ENCODE measurements around the gene IL12RB1.
"Not testable (repeated sequence)": the region's sequence is repeated elsewhere in the genome, so short reads cannot be mapped to it uniquely, and the experiment has no call there.

Gene IL12RB1

GRCh38 chr19:18110609-18111232, 24.0 kb upstream of the IL12RB1 start:
- no peak for DNase-seq

- DNase-seq = no peak
Measured at GRCh38 chr19:18109733-18110608, 23.2 kb upstream of the IL12RB1 start.

- DNase-seq = no peak
Measured at GRCh38 chr19:18109341-18109732, 22.6 kb upstream of the IL12RB1 start.

GRCh38 chr19:18108897-18109296, 22.2 kb upstream of the IL12RB1 start:
- DNase-seq = no peak

GRCh38 chr19:18107235-18107634, 20.5 kb upstream of the IL12RB1 start:
- DNase-seq = no peak

GRCh38 chr19:18105259-18105658, 18.5 kb upstream of the IL12RB1 start:
- DNase-seq = not testable (repeated sequence)

- DNase-seq = no peak
Measured at GRCh38 chr19:18104793-18105131, 18.0 kb upstream of the IL12RB1 start.

GRCh38 chr19:18102916-18103542, 16.3 kb upstream of the IL12RB1 start:
- DNase-seq = no peak

GRCh38 chr19:18101268-18101667, 14.5 kb upstream of the IL12RB1 start:
- DNase-seq = no peak

GRCh38 chr19:18100710-18101109, 14.0 kb upstream of the IL12RB1 start:
- no peak for DNase-seq

- DNase-seq = no peak
Measured at GRCh38 chr19:18099623-18099995, 12.9 kb upstream of the IL12RB1 start.

GRCh38 chr19:18098891-18099622, 12.3 kb upstream of the IL12RB1 start:
- no peak for DNase-seq

- DNase-seq = no peak
Measured at GRCh38 chr19:18097993-18098890, 11.5 kb upstream of the IL12RB1 start.

- no peak for DNase-seq
Measured at GRCh38 chr19:18097217-18097992, 10.7 kb upstream of the IL12RB1 start, which contains the start of gene MAST3. TSS of gene MAST3 (plus strand) at chr19:18097778. CDS start at chr19:18097793, 15 bp downstream.

GRCh38 chr19:18096258-18096657, 9.5 kb upstream of the IL12RB1 start:
- no peak for DNase-seq

GRCh38 chr19:18093439-18094161, 6.9 kb upstream of the IL12RB1 start:
- DNase-seq = no peak

- no peak for DNase-seq
Measured at GRCh38 chr19:18091217-18091608, 4.5 kb upstream of the IL12RB1 start.

- no peak for DNase-seq
Measured at GRCh38 chr19:18090545-18091216, 3.9 kb upstream of the IL12RB1 start.

GRCh38 chr19:18089726-18090125, 3.0 kb upstream of the IL12RB1 start:
- no peak for DNase-seq

GRCh38 chr19:18089096-18089541, 2.4 kb upstream of the IL12RB1 start:
- not testable (repeated sequence) for DNase-seq
